Endodermal cell (in vitro differentiated cells): ENCODE measurements around the gene ZNF141. TPM values are rescaled to one million over a fixed set of nuclear protein-coding genes. Genes with fewer than 3 reads are reported as not detected.

Experiments
- DNase-seq: peaks from one replicate; pipeline ENCODE4 v3.0.0-alpha.2; 2017
- H3K27ac ChIP-seq: 2 replicates; pipeline ENCODE4 v1.5.1; 2013; ENCODE audit warnings: mild to moderate bottlenecking, low read depth, low read length, moderate library complexity
- H3K27me3 ChIP-seq: 2 replicates; pipeline ENCODE4 v1.6.1; 2013; ENCODE audit warnings: mild to moderate bottlenecking, low read length, moderate library complexity; ENCODE audit not compliant: insufficient read depth, control insufficient read depth, poor library complexity, severe bottlenecking
- H3K36me3 ChIP-seq: 2 replicates; pipeline ENCODE4 v1.7.0; 2013; ENCODE audit warnings: mild to moderate bottlenecking, low read length, moderate library complexity; ENCODE audit not compliant: control insufficient read depth, insufficient read depth
- H3K4me1 ChIP-seq: one replicate; pipeline ENCODE4 v1.7.0; 2013; ENCODE audit warnings: low read length; ENCODE audit not compliant: control insufficient read depth, insufficient read depth
- H3K4me3 ChIP-seq: 2 replicates; pipeline ENCODE4 v1.5.1; 2013; ENCODE audit warnings: mild to moderate bottlenecking, low read length, moderate library complexity
- H3K9ac ChIP-seq: 2 replicates; pipeline ENCODE4 v1.6.1; 2013; ENCODE audit warnings: mild to moderate bottlenecking, low read length, moderate library complexity; ENCODE audit not compliant: poor library complexity, severe bottlenecking; ENCODE audit errors: extremely low read depth
- H3K9me3 ChIP-seq: 2 replicates; pipeline ENCODE4 v1.6.1; 2013; ENCODE audit warnings: mild to moderate bottlenecking, low read length, moderate library complexity; ENCODE audit not compliant: control insufficient read depth
- H3K27ac Mint-ChIP-seq: 2 replicates; pipeline ENCODE4 v1.8.0; 2020; ENCODE audit warnings: mixed read lengths
- H3K27me3 Mint-ChIP-seq: 2 replicates; pipeline ENCODE4 v1.8.0; 2021; ENCODE audit warnings: mild to moderate bottlenecking, mixed read lengths; ENCODE audit not compliant: insufficient read depth
- H3K36me3 Mint-ChIP-seq: 2 replicates; pipeline ENCODE4 v1.8.0; 2020; ENCODE audit warnings: low read depth, mixed read lengths
- H3K4me1 Mint-ChIP-seq: 2 replicates; pipeline ENCODE4 v1.8.0; 2020; ENCODE audit warnings: mixed read lengths
- H3K4me3 Mint-ChIP-seq: 2 replicates; pipeline ENCODE4 v1.8.0; 2020; ENCODE audit warnings: mild to moderate bottlenecking, moderate library complexity, mixed read lengths
- H3K9me3 Mint-ChIP-seq: 2 replicates; pipeline ENCODE4 v1.8.0; 2020; ENCODE audit warnings: mild to moderate bottlenecking, mixed read lengths
- CTCF ChIP-seq: fragments of 200-600 bp; sonication (generic); conservative IDR thresholded peaks from 2 replicates; pipeline ENCODE4 v1.5.0; 2021; ENCODE audit warnings: antibody characterized with exemption, mild to moderate bottlenecking
- WGBS, 2 experiments: methylation state at CpG; one replicate each; pipeline versions ENCODE4 v1.1.5 to v1.1.7; 2013; ENCODE audit warnings: missing lambda C conversion rate in 2 of 2, mixed read lengths in 1 of 2; ENCODE audit not compliant: insufficient coverage in 1 of 2, insufficient read length in 1 of 2; 5-methylcytosine and 5-hydroxymethylcytosine counted together
- long read RNA-seq, 4 experiments: library from polyadenylated mRNA in 2 of 4; library from RNA in 1 of 4; library from capped mRNA in 1 of 4; stranded (forward) in 3 of 4; unstranded in 1 of 4; transcript quantifications; one replicate each; pipeline ENCODE4 v2.0.0, GENCODE V29; 2020 to 2021; ENCODE audit warnings: inconsistent platforms in 1 of 4
- polyA plus RNA-seq, 2 experiments: library from polyadenylated mRNA; stranded (reverse); fragments of 50-300 nt; gene quantifications; one replicate each; pipeline ENCODE4 v1.2.3, GENCODE V29; 2013
- total RNA-seq, 2 donors: library from RNA; stranded (reverse); fragmentation: NEBNext Ultra II Directional in 1 of 2; extraction: Animal tissue kit (Norgen Biotek cat#: 25700) in 1 of 2; gene quantifications; 2 replicates in 1 of 2; 3 replicates in 1 of 2; pipeline ENCODE4 v1.2.1, GENCODE V29; 2021

The ZNF141 gene
- total RNA-seq, result 10 to 100 TPM; 42.9 to 43.7 TPM
- 17.6 TPM for polyA plus RNA-seq (2013, experiment 1 of 2)
- 18.8 TPM for polyA plus RNA-seq (2013, experiment 2 of 2)
- long read RNA-seq, experiment 1, partial matches to known transcripts, result 1 of 4 reads
- long read RNA-seq, experiment 1, other reads (novel, unspliced or antisense), result 3 of 4 reads
- long read RNA-seq, experiment 2, transcript ZNF141-201 (4 exons, 2,970 nt), result major isoform, 12 of 21 reads
- long read RNA-seq, experiment 2, partial matches to known transcripts, result 1 of 21 reads
- long read RNA-seq, experiment 2, other reads (novel, unspliced or antisense), result 8 of 21 reads
- long read RNA-seq, experiment 3, transcript ZNF141-203 (4 exons, 720 nt), result minor isoform, 7 of 75 reads
- long read RNA-seq, experiment 3, transcript ZNF141-201 (4 exons, 2,970 nt), result major isoform, 53 of 75 reads
- long read RNA-seq, experiment 3, partial matches to known transcripts, result 0 of 75 reads
- long read RNA-seq, experiment 3, other reads (novel, unspliced or antisense), result 14 of 75 reads
- long read RNA-seq, experiment 4, partial matches to known transcripts, result 0 of 2 reads
- long read RNA-seq, experiment 4, other reads (novel, unspliced or antisense), result 1 of 2 reads

GRCh38 chr4:337143-337931 is at the start of gene ZNF141:
Gene ZNF141 (plus strand): TSS chr4:337814. CDS start chr4:337984, 170 bp downstream.
- peaks cover 18% of the 10 kb centered on the region for H3K27me3 Mint-ChIP-seq
- H3K27ac Mint-ChIP-seq, result peak within 1 kb of the TSS; percentile 99
- Histone ChIP-seq H3K27ac (peak within 1 kb of the TSS; percentile 91), H3K4me3 (peak within 1 kb of the TSS; percentile 94), H3K4me1 (no peaks in the 10 kb centered on the region), H3K27me3 (peaks cover 13% of the 10 kb centered on the region), H3K9ac (peak within 1 kb of the TSS; percentile 78), H3K9me3 (peaks cover 37% of the 10 kb centered on the region), H3K36me3 (peaks cover 28% of the 10 kb centered on the region)
- WGBS, 2 experiments, result 0 to 2% methylated on average over 18 to 48 of the region's 59 CpGs
- DNase-seq, result peak; percentile 98
- H3K4me3 Mint-ChIP-seq, result peak within 1 kb of the TSS; percentile 97
- H3K9me3 Mint-ChIP-seq, result peaks cover 17% of the 10 kb centered on the region
- H3K4me1 Mint-ChIP-seq, result peaks cover 9% of the 10 kb centered on the region
- H3K36me3 Mint-ChIP-seq, result peaks cover 31% of the 10 kb centered on the region
- no peak for TF ChIP-seq CTCF

GRCh38 chr4:288891-289290 is 48.7 kb upstream of the ZNF141 start:
- Histone ChIP-seq H3K9ac (no peak overlapping the region), H3K9me3 (peaks cover 71% of the 10 kb centered on the region), H3K4me3 (peak overlapping the region; percentile 0), H3K27me3 (no peaks in the 10 kb centered on the region), H3K4me1 (no peaks in the 10 kb centered on the region), H3K27ac (no peak overlapping the region), H3K36me3 (peaks cover 5% of the 10 kb centered on the region)
- H3K4me1 Mint-ChIP-seq, result no peaks in the 10 kb centered on the region
- H3K4me3 Mint-ChIP-seq, result no peak overlapping the region
- 83 to 88% methylated on average over 2 of the region's 2 CpGs for WGBS, 2 experiments
- H3K9me3 Mint-ChIP-seq, result peaks cover 63% of the 10 kb centered on the region
- peaks cover 44% of the 10 kb centered on the region for H3K36me3 Mint-ChIP-seq
- no peak for DNase-seq
- H3K27ac Mint-ChIP-seq, result no peak overlapping the region
- TF ChIP-seq CTCF, result no peak
- no peaks in the 10 kb centered on the region for H3K27me3 Mint-ChIP-seq

GRCh38 chr4:294732-295131 is 42.9 kb upstream of the ZNF141 start:
- no peaks in the 10 kb centered on the region for H3K27me3 ChIP-seq
- DNase-seq, result no peak
- H3K4me3 Mint-ChIP-seq, result no peak overlapping the region
- no peaks in the 10 kb centered on the region for H3K4me1 ChIP-seq
- H3K27ac ChIP-seq, result no peak overlapping the region
- peaks cover 22% of the 10 kb centered on the region for H3K36me3 Mint-ChIP-seq
- H3K9me3 Mint-ChIP-seq, result peaks cover 50% of the 10 kb centered on the region
- no peaks in the 10 kb centered on the region for H3K27me3 Mint-ChIP-seq
- no peak overlapping the region for H3K9ac ChIP-seq
- peaks cover 73% of the 10 kb centered on the region for H3K9me3 ChIP-seq
- no peaks in the 10 kb centered on the region for H3K4me1 Mint-ChIP-seq
- no peak overlapping the region for H3K27ac Mint-ChIP-seq
- peaks cover 12% of the 10 kb centered on the region for H3K36me3 ChIP-seq
- H3K4me3 ChIP-seq, result no peak overlapping the region
- TF ChIP-seq CTCF, result no peak
- 94 to 100% methylated on average over 2 of the region's 3 CpGs for WGBS, 2 experiments
